Measurements from ENCODE around the gene TTLL7. TPM values are rescaled to one million over a fixed set of nuclear protein-coding genes. Genes with fewer than 3 reads are reported as not detected.

The TTLL7 gene
- total and polyA plus RNA-seq, 2 experiments from 2014 or later: 2.7 to 2.9 TPM

GRCh38 chr1:84013708-84014107 lies 14.8 kb upstream of the TTLL7 start:
- no peak for TF ChIP-seq EZH2phosphoT487 (IDR thresholded peaks at IDR 0.05; ENCODE audit: insufficient read depth, low read depth)
- no peak for TF ChIP-seq EZH2 (IDR thresholded peaks at IDR 0.05; ENCODE audit: insufficient read depth, poor library complexity, severe bottlenecking)
- 79 to 82% methylated on average over 3 of the region's 3 CpGs for WGBS, 2 experiments (ENCODE audit: low coverage in 1 of 2, low lambda C conversion rate in 2 of 2, missing lambda C conversion rate in 2 of 2)
- DNase-seq: no peak
- Histone ChIP-seq H3K27ac (no peak overlapping the region), H3K79me2 (ENCODE audit: insufficient read depth) (no peaks in the 10 kb centered on the region), H3K4me3 (no peak overlapping the region), H3K9me2 (ENCODE audit: insufficient read depth) (no peaks in the 10 kb centered on the region), H3K9ac (no peak overlapping the region), H2AFZ (no peak overlapping the region), H3K4me1 (ENCODE audit: insufficient read depth) (no peaks in the 10 kb centered on the region), H3K27me3 (replicated peaks; ENCODE audit: insufficient read depth) (no peaks in the 10 kb centered on the region), H3K9me3 (ENCODE audit: low read depth) (no peaks in the 10 kb centered on the region), H3K4me2 (ENCODE audit: unreplicated experiment) (no peak overlapping the region), H3F3A (ENCODE audit: insufficient read depth) (no peaks in the 10 kb centered on the region), H3K36me3 (ENCODE audit: low read depth) (no peaks in the 10 kb centered on the region), H4K20me1 (ENCODE audit: insufficient read depth) (no peaks in the 10 kb centered on the region)
- in situ Hi-C loops (cut with MboI): no loop called here

DNA sequence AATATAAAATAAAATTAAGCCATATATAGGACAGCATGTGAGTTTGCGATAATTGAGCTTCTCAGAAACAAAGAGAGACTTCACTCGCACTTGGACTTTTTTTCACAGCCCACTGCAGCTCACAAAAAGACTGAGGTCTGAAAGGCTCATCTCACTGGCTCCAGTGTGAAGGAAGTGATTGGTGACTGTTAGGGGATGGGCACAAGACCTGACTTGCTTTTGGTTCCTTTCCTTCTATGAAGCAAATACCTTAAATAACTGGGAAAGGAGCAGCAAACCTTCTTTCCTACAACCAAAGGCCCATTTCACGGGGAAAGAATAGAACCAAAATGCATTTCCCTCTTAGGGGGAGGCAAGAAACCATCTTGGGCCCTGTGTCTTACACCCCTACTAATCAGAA lies 13.1 kb upstream of the TTLL7 start:
- in situ Hi-C loops (cut with MboI): no loop called here

GRCh38 chr1:84010136-84010535 lies 11.2 kb upstream of the TTLL7 start:
- Histone ChIP-seq H3K4me1 (ENCODE audit: insufficient read depth) (no peaks in the 10 kb centered on the region), H3K9me2 (ENCODE audit: insufficient read depth) (no peaks in the 10 kb centered on the region), H3K36me3 (ENCODE audit: low read depth) (no peaks in the 10 kb centered on the region), H3K27me3 (replicated peaks; ENCODE audit: insufficient read depth) (no peaks in the 10 kb centered on the region), H3K9me3 (ENCODE audit: low read depth) (no peaks in the 10 kb centered on the region), H2AFZ (no peak overlapping the region), H3F3A (ENCODE audit: insufficient read depth) (no peaks in the 10 kb centered on the region), H3K9ac (no peak overlapping the region), H3K4me3 (no peak overlapping the region), H4K20me1 (ENCODE audit: insufficient read depth) (no peaks in the 10 kb centered on the region), H3K79me2 (ENCODE audit: insufficient read depth) (no peaks in the 10 kb centered on the region), H3K4me2 (ENCODE audit: unreplicated experiment) (no peak overlapping the region), H3K27ac (no peak overlapping the region)
- in situ Hi-C loops (cut with MboI): no loop called here
- 75 to 79% methylated on average over 1 of the region's 1 CpG for WGBS, 2 experiments (ENCODE audit: low coverage in 1 of 2, low lambda C conversion rate in 2 of 2, missing lambda C conversion rate in 2 of 2)
- TF ChIP-seq EZH2 (IDR thresholded peaks at IDR 0.05; ENCODE audit: insufficient read depth, poor library complexity, severe bottlenecking): no peak
- no peak for TF ChIP-seq EZH2phosphoT487 (IDR thresholded peaks at IDR 0.05; ENCODE audit: insufficient read depth, low read depth)
- no peak for DNase-seq

More for the DNA sequence above, 13.1 kb upstream of the TTLL7 start:
- Histone ChIP-seq H3F3A (ENCODE audit: insufficient read depth) (no peaks in the 10 kb centered on the region), H4K20me1 (ENCODE audit: insufficient read depth) (no peaks in the 10 kb centered on the region), H3K4me1 (ENCODE audit: insufficient read depth) (no peaks in the 10 kb centered on the region), H3K36me3 (ENCODE audit: low read depth) (no peaks in the 10 kb centered on the region), H3K9ac (no peak overlapping the region), H3K27ac (no peak overlapping the region), H3K9me3 (ENCODE audit: low read depth) (no peaks in the 10 kb centered on the region), H3K4me3 (no peak overlapping the region), H3K79me2 (ENCODE audit: insufficient read depth) (no peaks in the 10 kb centered on the region), H3K27me3 (replicated peaks; ENCODE audit: insufficient read depth) (no peaks in the 10 kb centered on the region), H3K4me2 (ENCODE audit: unreplicated experiment) (no peak overlapping the region), H2AFZ (no peak overlapping the region), H3K9me2 (ENCODE audit: insufficient read depth) (no peaks in the 10 kb centered on the region)
- TF ChIP-seq EZH2 (IDR thresholded peaks at IDR 0.05; ENCODE audit: insufficient read depth, poor library complexity, severe bottlenecking) (no peak), EZH2phosphoT487 (IDR thresholded peaks at IDR 0.05; ENCODE audit: insufficient read depth, low read depth) (no peak)
- WGBS, 2 experiments (ENCODE audit: low coverage in 1 of 2, low lambda C conversion rate in 2 of 2, missing lambda C conversion rate in 2 of 2): 70 to 75% methylated on average over 3 of the region's 3 CpGs
- no peak for DNase-seq

- Histone ChIP-seq H3K9ac (no peak overlapping the region), H3K27me3 (replicated peaks; ENCODE audit: insufficient read depth) (no peaks in the 10 kb centered on the region), H3K4me2 (ENCODE audit: unreplicated experiment) (no peak overlapping the region), H3K9me3 (ENCODE audit: low read depth) (no peaks in the 10 kb centered on the region), H3F3A (ENCODE audit: insufficient read depth) (no peaks in the 10 kb centered on the region), H3K27ac (no peak overlapping the region), H3K4me3 (no peak overlapping the region), H3K9me2 (ENCODE audit: insufficient read depth) (no peaks in the 10 kb centered on the region), H3K4me1 (ENCODE audit: insufficient read depth) (no peaks in the 10 kb centered on the region), H4K20me1 (ENCODE audit: insufficient read depth) (no peaks in the 10 kb centered on the region), H3K36me3 (ENCODE audit: low read depth) (no peaks in the 10 kb centered on the region), H3K79me2 (ENCODE audit: insufficient read depth) (no peaks in the 10 kb centered on the region), H2AFZ (no peak overlapping the region)
- in situ Hi-C loops (cut with MboI): no loop called here
- TF ChIP-seq EZH2phosphoT487 (IDR thresholded peaks at IDR 0.05; ENCODE audit: insufficient read depth, low read depth) (no peak), EZH2 (IDR thresholded peaks at IDR 0.05; ENCODE audit: insufficient read depth, poor library complexity, severe bottlenecking) (no peak)
- WGBS, 2 experiments (ENCODE audit: low coverage in 1 of 2, low lambda C conversion rate in 2 of 2, missing lambda C conversion rate in 2 of 2): 91 to 93% methylated on average over 5 of the region's 5 CpGs
- DNase-seq: no peak
Measured at GRCh38 chr1:84008631-84009030, 9.7 kb upstream of the TTLL7 start.

- Histone ChIP-seq H3K4me3 (no peak overlapping the region), H3K27me3 (replicated peaks; ENCODE audit: insufficient read depth) (no peaks in the 10 kb centered on the region), H3F3A (ENCODE audit: insufficient read depth) (no peaks in the 10 kb centered on the region), H2AFZ (no peak overlapping the region), H3K27ac (no peak overlapping the region), H3K79me2 (ENCODE audit: insufficient read depth) (no peaks in the 10 kb centered on the region), H3K9me2 (ENCODE audit: insufficient read depth) (no peaks in the 10 kb centered on the region), H4K20me1 (ENCODE audit: insufficient read depth) (no peaks in the 10 kb centered on the region), H3K9ac (no peak overlapping the region), H3K4me1 (ENCODE audit: insufficient read depth) (no peaks in the 10 kb centered on the region), H3K9me3 (ENCODE audit: low read depth) (no peaks in the 10 kb centered on the region), H3K4me2 (ENCODE audit: unreplicated experiment) (no peak overlapping the region), H3K36me3 (ENCODE audit: low read depth) (no peaks in the 10 kb centered on the region)
- in situ Hi-C loops (cut with MboI): no loop called here
- TF ChIP-seq EZH2 (IDR thresholded peaks at IDR 0.05; ENCODE audit: insufficient read depth, poor library complexity, severe bottlenecking): no peak
- TF ChIP-seq EZH2phosphoT487 (IDR thresholded peaks at IDR 0.05; ENCODE audit: insufficient read depth, low read depth): no peak
- no peak for DNase-seq
- WGBS, 2 experiments (ENCODE audit: low coverage in 1 of 2, low lambda C conversion rate in 2 of 2, missing lambda C conversion rate in 2 of 2): 71 to 75% methylated on average over 6 of the region's 6 CpGs
Measured at GRCh38 chr1:84006591-84006990, 7.7 kb upstream of the TTLL7 start.
